RWPE2 (cell line): ENCODE measurements around the gene ANP32E.

Experiments used
- ATAC-seq: fragments of 200-7000 bp; cut with Tn5 transposase; 3 replicates; pipeline ENCODE4 v1.9.1; 2021; ENCODE audit warnings: low read depth
- DNase-seq: peaks from one replicate; pipeline ENCODE4 v3.0.0-alpha.2; 2020; ENCODE audit warnings: low spot score
- H3K27ac ChIP-seq: fragments of 450-650 bp; 2 replicates; pipeline ENCODE4 v1.5.1; 2017; ENCODE audit warnings: mild to moderate bottlenecking; ENCODE audit not compliant: poor library complexity, severe bottlenecking
- H3K27me3 ChIP-seq: fragments of 250-450 bp; sonication (Bioruptor Pico); 2 replicates; pipeline ENCODE4 v1.5.1; 2021; ENCODE audit warnings: mild to moderate bottlenecking, moderate library complexity; ENCODE audit not compliant: insufficient read depth, poor library complexity, severe bottlenecking
- H3K36me3 ChIP-seq: fragments of 250-450 bp; sonication (Bioruptor Pico); 2 replicates; pipeline ENCODE4 v1.5.1; 2020; ENCODE audit warnings: low read depth, mild to moderate bottlenecking, moderate library complexity
- H3K4me1 ChIP-seq: fragments of 250-450 bp; sonication (Bioruptor Pico); 2 replicates; pipeline ENCODE4 v1.5.1; 2021; ENCODE audit warnings: mild to moderate bottlenecking, moderate library complexity; ENCODE audit not compliant: insufficient read depth, poor library complexity, severe bottlenecking
- H3K4me3 ChIP-seq: fragments of 250-450 bp; sonication (Bioruptor Pico); 2 replicates; pipeline ENCODE4 v1.5.1; 2021; ENCODE audit warnings: mild to moderate bottlenecking, moderate library complexity; ENCODE audit not compliant: severe bottlenecking
- H3K9me3 ChIP-seq: fragments of 250-450 bp; sonication (Bioruptor Pico); 2 replicates; pipeline ENCODE4 v1.5.1; 2021; ENCODE audit warnings: mild to moderate bottlenecking, moderate library complexity; ENCODE audit not compliant: severe bottlenecking
- CTCF ChIP-seq: fragments of 450-650 bp; IDR thresholded peaks from one replicate; pipeline ENCODE4 v1.5.1; 2017; ENCODE audit warnings: mild to moderate bottlenecking, moderate library complexity; ENCODE audit not compliant: poor library complexity, severe bottlenecking

Gene ANP32E

GRCh38 chr1:150235852-150236613 lies at the start of gene ANP32E:
ANP32E (minus strand) TSS chr1:150236112; CDS start chr1:150235786, 326 bp downstream.
- TF ChIP-seq CTCF = no peak
- peaks cover 6% of the 10 kb centered on the region for H3K4me1 ChIP-seq
- ATAC-seq (peak; percentile 95), DNase-seq (peak; percentile 92)
- H3K27ac ChIP-seq = peak within 1 kb of the TSS; percentile 79
- H3K4me3 ChIP-seq = peak within 1 kb of the TSS; percentile 67
- no peaks in the 10 kb centered on the region for H3K9me3 ChIP-seq
- H3K27me3 ChIP-seq = no peaks in the 10 kb centered on the region
- peaks cover 8% of the 10 kb centered on the region for H3K36me3 ChIP-seq

- no peaks in the 10 kb centered on the region for H3K36me3 ChIP-seq
- H3K9me3 ChIP-seq = no peaks in the 10 kb centered on the region
- no peak for TF ChIP-seq CTCF
- no peaks in the 10 kb centered on the region for H3K27me3 ChIP-seq
- H3K4me3 ChIP-seq = no peak overlapping the region
- DNase-seq = no peak
- ATAC-seq = no peak
- peaks cover 6% of the 10 kb centered on the region for H3K4me1 ChIP-seq
- H3K27ac ChIP-seq = no peak overlapping the region
Observed at GRCh38 chr1:150283260-150283659, 47.3 kb upstream of the ANP32E start.

GRCh38 chr1:150282558-150282958 lies 46.6 kb upstream of the ANP32E start:
- H3K36me3 ChIP-seq = no peaks in the 10 kb centered on the region
- no peak overlapping the region for H3K27ac ChIP-seq
- H3K9me3 ChIP-seq = no peaks in the 10 kb centered on the region
- H3K4me1 ChIP-seq = peaks cover 6% of the 10 kb centered on the region
- no peaks in the 10 kb centered on the region for H3K27me3 ChIP-seq
- peak overlapping the region; percentile 32 for H3K4me3 ChIP-seq
- TF ChIP-seq CTCF = no peak
- DNase-seq = no peak
- peak; percentile 4; the same call in 1 of the 3 replicates for ATAC-seq

DNA sequence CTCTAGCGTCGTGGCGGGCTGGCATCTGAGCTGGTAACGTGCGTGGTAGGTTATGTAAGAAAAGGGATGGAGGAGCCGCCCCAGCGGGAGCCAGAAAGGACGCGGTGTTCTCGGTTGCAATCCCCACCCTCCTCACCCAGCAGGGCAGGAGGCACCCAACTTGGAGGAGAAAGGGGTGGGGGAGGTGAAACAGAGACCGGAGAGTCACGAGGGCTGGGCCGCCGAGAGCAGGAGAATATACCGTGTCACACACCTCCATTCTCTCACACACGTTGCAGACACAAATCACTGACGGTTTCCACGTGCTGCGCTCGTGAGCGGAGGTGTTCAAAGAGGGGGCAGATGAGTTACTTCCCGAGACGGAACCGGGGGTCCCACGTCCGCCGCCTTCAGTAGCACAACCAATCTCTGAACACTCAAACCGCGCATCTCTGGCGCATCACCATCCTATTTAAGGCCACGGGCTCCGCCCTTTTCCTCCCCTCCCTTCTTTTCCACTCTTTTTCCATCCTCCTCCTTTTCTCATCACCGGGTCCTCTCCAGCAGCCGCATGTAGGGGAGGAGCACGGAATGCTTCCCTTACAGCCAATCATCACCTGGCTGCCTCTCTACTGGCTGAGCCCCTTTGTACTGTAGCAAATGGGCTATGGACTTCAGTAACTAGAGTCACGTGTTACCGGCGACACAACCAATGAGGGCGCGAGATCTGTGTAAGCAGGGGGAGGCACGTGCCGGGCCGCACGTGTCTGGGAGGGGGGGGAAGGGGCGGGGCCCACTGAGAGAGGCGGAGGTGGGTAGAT lies 46.0 kb upstream of the ANP32E start, which contains the start of gene CIART:
Gene CIART (plus strand): TSS at position 797 of the 800 bp plus-strand sequence. CDS start 714 bp downstream, outside the sequence.
- ATAC-seq (peak; percentile 95), DNase-seq (peak; percentile 93)
- TF ChIP-seq CTCF = no peak
- H3K27ac ChIP-seq = peak within 1 kb of the TSS; percentile 61
- H3K36me3 ChIP-seq = no peaks in the 10 kb centered on the region
- peaks cover 6% of the 10 kb centered on the region for H3K4me1 ChIP-seq
- no peaks in the 10 kb centered on the region for H3K27me3 ChIP-seq
- H3K9me3 ChIP-seq = no peaks in the 10 kb centered on the region
- peak within 1 kb of the TSS; percentile 32 for H3K4me3 ChIP-seq
